Mesenteric fat pad (tissue), 1 donor: ENCODE measurements around the gene LCN6. TPM values are rescaled to one million over a fixed set of nuclear protein-coding genes. Genes with fewer than 3 reads are reported as not detected.
"Not testable (repeated sequence)": the region's sequence is repeated elsewhere in the genome, so short reads cannot be mapped to it uniquely, and the experiment has no call there.

ENCODE experiments used
- DNase-seq: peaks from one replicate; pipeline ENCODE4 v3.0.0-alpha.2; 2020; ENCODE audit warnings: low spot score
- long read RNA-seq: library from polyadenylated mRNA; unstranded; transcript quantifications from one replicate; pipeline ENCODE4 v2.0.0, GENCODE V29; 2020
- total RNA-seq: library from RNA; stranded (reverse); fragmentation: NEBNext Ultra II Directional; extraction: Animal tissue kit (Norgen Biotek cat#: 25700); gene quantifications from one replicate; pipeline ENCODE4 v1.2.1, GENCODE V29; 2021
- donor health status: DM: yes; HTN: yes; CAD: no.

The LCN6 gene
- 16.2 TPM for total RNA-seq
- long read RNA-seq, partial matches to known transcripts: 4 of 6 reads
- long read RNA-seq, other reads (novel, unspliced or antisense): 0 of 6 reads

- DNase-seq: no peak
These were observed at the start of gene LCN6 for GRCh38 chr9:136748201-136748600. Gene LCN6, minus strand, starts transcription at chr9:136748525. Its CDS starts 42 bp downstream, at chr9:136748483.

- DNase-seq: not testable (repeated sequence)
These were observed 48.5 kb upstream of the LCN6 start for GRCh38 chr9:136796775-136797347.

- DNase-seq: no peak
These were observed 48.0 kb upstream of the LCN6 start, which contains the start of gene CCDC183 for GRCh38 chr9:136796238-136796774. Gene CCDC183, plus strand, starts transcription at chr9:136796338. Its CDS starts 60 bp downstream, at chr9:136796398.

- no peak for DNase-seq
These were observed 46.6 kb upstream of the LCN6 start for GRCh38 chr9:136795000-136795348.

- DNase-seq: no peak
These were observed 46.1 kb upstream of the LCN6 start for GRCh38 chr9:136794281-136794999.

GRCh38 chr9:136793086-136793946 lies 45.0 kb upstream of the LCN6 start:
- no peak for DNase-seq

- no peak for DNase-seq
These were observed 44.2 kb upstream of the LCN6 start for GRCh38 chr9:136792321-136793085.

GRCh38 chr9:136791516-136792276 lies 43.4 kb upstream of the LCN6 start:
- DNase-seq: no peak

- peak; percentile 100 for DNase-seq
These were observed 42.6 kb upstream of the LCN6 start, which contains the start of gene TMEM141 for GRCh38 chr9:136790640-136791515. Gene TMEM141, plus strand, starts transcription at chr9:136791344. Its CDS starts 27 bp downstream, at chr9:136791371.

GRCh38 chr9:136789523-136789937 lies 41.2 kb upstream of the LCN6 start:
- no peak for DNase-seq

- not testable (repeated sequence) for DNase-seq
These were observed 40.6 kb upstream of the LCN6 start for GRCh38 chr9:136788644-136789522.

GRCh38 chr9:136787690-136788400 lies 39.5 kb upstream of the LCN6 start:
- no peak for DNase-seq

- DNase-seq: not testable (repeated sequence)
These were observed 38.7 kb upstream of the LCN6 start for GRCh38 chr9:136786983-136787382.

GRCh38 chr9:136786451-136786850 lies 38.1 kb upstream of the LCN6 start:
- DNase-seq: no peak

GRCh38 chr9:136785565-136786355 lies 37.4 kb upstream of the LCN6 start:
- DNase-seq: not testable (repeated sequence)

GRCh38 chr9:136784997-136785361 lies 36.7 kb upstream of the LCN6 start:
- no peak for DNase-seq
